Pulmonary artery endothelial cell (primary cell): Measurements from ENCODE around the gene WWOX. TPM values are rescaled to one million over a fixed set of nuclear protein-coding genes. Genes with fewer than 3 reads are reported as not detected.

Experiments
- DNase-seq: peaks from one replicate; pipeline ENCODE4 v3.0.0-alpha.2; 2011; ENCODE audit warnings: low read depth, low spot score
- total RNA-seq: library from RNA; depleted of rRNA; stranded (reverse); fragments of >200 nt; gene quantifications from 2 replicates; pipeline ENCODE4 v1.2.3, GENCODE V29; 2014

Gene WWOX
- total RNA-seq, 1 donor from 2014 or later, result 15.9 TPM

GRCh38 chr16:78709137-78709884, 609.9 kb downstream of the WWOX start:
- DNase-seq, result no peak

- no peak for DNase-seq
Measured at GRCh38 chr16:78715106-78715505, 615.7 kb downstream of the WWOX start.

- no peak for DNase-seq
Measured at GRCh38 chr16:78715673-78716072, 616.2 kb downstream of the WWOX start.

GRCh38 chr16:78718141-78718540, 618.7 kb downstream of the WWOX start:
- no peak for DNase-seq

- no peak for DNase-seq
Measured at GRCh38 chr16:78720416-78720815, 621.0 kb downstream of the WWOX start.

GRCh38 chr16:78727536-78727935, 628.1 kb downstream of the WWOX start:
- DNase-seq, result no peak

- DNase-seq, result no peak
Measured at GRCh38 chr16:78729687-78730086, 630.2 kb downstream of the WWOX start.

- no peak for DNase-seq
Measured at GRCh38 chr16:78731785-78732184, 632.3 kb downstream of the WWOX start.

- no peak for DNase-seq
Measured at GRCh38 chr16:78732696-78733095, 633.2 kb downstream of the WWOX start.

GRCh38 chr16:78735337-78735736, 635.9 kb downstream of the WWOX start:
- DNase-seq, result no peak

- DNase-seq, result no peak
Measured at GRCh38 chr16:78737630-78738029, 638.2 kb downstream of the WWOX start.

GRCh38 chr16:78738557-78738956, 639.1 kb downstream of the WWOX start:
- DNase-seq, result no peak

GRCh38 chr16:78740269-78740668, 640.8 kb downstream of the WWOX start:
- no peak for DNase-seq

GRCh38 chr16:78742501-78743283, 643.2 kb downstream of the WWOX start:
- no peak for DNase-seq

GRCh38 chr16:78743556-78743955, 644.1 kb downstream of the WWOX start:
- no peak for DNase-seq

- no peak for DNase-seq
Measured at GRCh38 chr16:78744099-78744498, 644.6 kb downstream of the WWOX start.

GRCh38 chr16:78744796-78745107, 645.3 kb downstream of the WWOX start:
- no peak for DNase-seq

GRCh38 chr16:78745108-78746019, 645.9 kb downstream of the WWOX start:
- no peak for DNase-seq

- DNase-seq, result no peak
Measured at GRCh38 chr16:78746718-78747117, 647.3 kb downstream of the WWOX start.

- DNase-seq, result no peak
Measured at GRCh38 chr16:78748220-78748929, 648.9 kb downstream of the WWOX start.

GRCh38 chr16:78749745-78750268, 650.4 kb downstream of the WWOX start:
- no peak for DNase-seq
